ENCODE measurements around the gene PDZD2. TPM values are rescaled to one million over a fixed set of nuclear protein-coding genes. Genes with fewer than 3 reads are reported as not detected.

The PDZD2 gene
- total RNA-seq, 1 donor from 2014 or later = 23.3 TPM

GRCh38 chr5:31867219-31867618 is 228.3 kb downstream of the PDZD2 start:
- H3K36me3 Mint-ChIP-seq (ENCODE audit: unreplicated experiment) = no peaks in the 10 kb centered on the region
- no peak for TF ChIP-seq CTCF (IDR thresholded peaks at IDR 0.05; ENCODE audit: partially characterized antibody, unreplicated experiment)
- peaks cover 3% of the 10 kb centered on the region for H3K27me3 Mint-ChIP-seq (ENCODE audit: unreplicated experiment)
- peaks cover 9% of the 10 kb centered on the region for H3K4me1 Mint-ChIP-seq (ENCODE audit: low read depth, unreplicated experiment)
- H3K4me3 Mint-ChIP-seq (ENCODE audit: unreplicated experiment) = no peak overlapping the region
- no peak overlapping the region for H3K27ac Mint-ChIP-seq (ENCODE audit: unreplicated experiment)
- peaks cover 2% of the 10 kb centered on the region for H3K9me3 Mint-ChIP-seq (ENCODE audit: unreplicated experiment)
- no peak for DNase-seq

GRCh38 chr5:31880449-31880848 is 241.5 kb downstream of the PDZD2 start:
- H3K4me1 Mint-ChIP-seq (ENCODE audit: low read depth, unreplicated experiment) = no peaks in the 10 kb centered on the region
- no peaks in the 10 kb centered on the region for H3K36me3 Mint-ChIP-seq (ENCODE audit: unreplicated experiment)
- no peaks in the 10 kb centered on the region for H3K9me3 Mint-ChIP-seq (ENCODE audit: unreplicated experiment)
- no peak for TF ChIP-seq CTCF (IDR thresholded peaks at IDR 0.05; ENCODE audit: partially characterized antibody, unreplicated experiment)
- DNase-seq = no peak
- H3K27me3 Mint-ChIP-seq (ENCODE audit: unreplicated experiment) = peaks cover 1% of the 10 kb centered on the region
- no peak overlapping the region for H3K4me3 Mint-ChIP-seq (ENCODE audit: unreplicated experiment)
- H3K27ac Mint-ChIP-seq (ENCODE audit: unreplicated experiment) = no peak overlapping the region

DNA sequence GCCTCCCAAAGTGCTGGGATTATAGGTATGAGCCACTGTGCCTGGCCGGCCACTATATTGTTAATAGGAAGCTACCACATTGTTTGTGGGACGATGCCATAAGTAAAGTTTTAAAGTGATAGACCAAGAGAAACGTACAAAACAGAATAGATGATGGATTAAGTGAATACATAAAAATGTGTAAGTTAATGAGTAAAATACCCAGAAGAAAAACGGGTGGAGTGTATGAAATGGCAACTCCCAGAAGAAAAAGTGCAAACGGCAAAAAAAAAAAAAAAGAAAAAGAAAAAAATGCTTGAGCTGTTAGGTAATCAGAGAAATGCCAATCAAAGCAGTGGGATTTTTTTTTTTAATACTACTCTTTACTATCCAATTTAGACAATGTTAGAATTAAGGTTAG is 246.0 kb downstream of the PDZD2 start:
- Mint-ChIP-seq H3K9me3 (ENCODE audit: unreplicated experiment) (no peaks in the 10 kb centered on the region), H3K4me1 (ENCODE audit: low read depth, unreplicated experiment) (peaks cover 11% of the 10 kb centered on the region), H3K4me3 (ENCODE audit: unreplicated experiment) (no peak overlapping the region), H3K36me3 (ENCODE audit: unreplicated experiment) (no peaks in the 10 kb centered on the region), H3K27me3 (ENCODE audit: unreplicated experiment) (peaks cover 1% of the 10 kb centered on the region), H3K27ac (ENCODE audit: unreplicated experiment) (no peak overlapping the region)
- no peak for TF ChIP-seq CTCF (IDR thresholded peaks at IDR 0.05; ENCODE audit: partially characterized antibody, unreplicated experiment)
- no peak for DNase-seq

- TF ChIP-seq CTCF (IDR thresholded peaks at IDR 0.05; ENCODE audit: partially characterized antibody, unreplicated experiment) = no peak
- no peak for DNase-seq
- H3K4me3 Mint-ChIP-seq (ENCODE audit: unreplicated experiment) = no peak overlapping the region
- H3K4me1 Mint-ChIP-seq (ENCODE audit: low read depth, unreplicated experiment) = peaks cover 12% of the 10 kb centered on the region
- no peak overlapping the region for H3K27ac Mint-ChIP-seq (ENCODE audit: unreplicated experiment)
- no peaks in the 10 kb centered on the region for H3K36me3 Mint-ChIP-seq (ENCODE audit: unreplicated experiment)
- no peaks in the 10 kb centered on the region for H3K9me3 Mint-ChIP-seq (ENCODE audit: unreplicated experiment)
- no peaks in the 10 kb centered on the region for H3K27me3 Mint-ChIP-seq (ENCODE audit: unreplicated experiment)
Measured at GRCh38 chr5:31886206-31886605, 247.3 kb downstream of the PDZD2 start.

DNA sequence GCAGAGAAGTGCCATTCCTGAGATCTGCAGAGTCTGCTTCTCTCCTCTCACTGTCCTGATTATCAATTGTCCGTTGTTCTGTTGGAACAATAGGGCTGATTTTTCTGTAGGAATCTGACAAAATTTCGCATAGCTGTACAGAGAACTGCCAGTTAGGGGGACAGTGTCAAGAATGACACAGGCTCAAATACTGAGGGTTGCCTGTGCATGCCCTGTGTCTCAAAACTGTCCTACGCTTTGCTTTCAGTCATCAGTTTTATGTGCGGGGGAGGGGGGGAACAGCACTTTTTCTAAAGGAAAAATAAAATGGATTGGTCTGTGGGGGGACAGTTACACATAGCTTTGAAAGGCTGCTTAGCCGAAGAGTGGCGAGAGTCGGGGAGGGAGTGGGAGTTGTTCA is 248.6 kb downstream of the PDZD2 start:
- no peak for DNase-seq
- H3K27ac Mint-ChIP-seq (ENCODE audit: unreplicated experiment) = no peak overlapping the region
- no peak for TF ChIP-seq CTCF (IDR thresholded peaks at IDR 0.05; ENCODE audit: partially characterized antibody, unreplicated experiment)
- H3K9me3 Mint-ChIP-seq (ENCODE audit: unreplicated experiment) = no peaks in the 10 kb centered on the region
- peaks cover 12% of the 10 kb centered on the region for H3K4me1 Mint-ChIP-seq (ENCODE audit: low read depth, unreplicated experiment)
- no peaks in the 10 kb centered on the region for H3K27me3 Mint-ChIP-seq (ENCODE audit: unreplicated experiment)
- no peak overlapping the region for H3K4me3 Mint-ChIP-seq (ENCODE audit: unreplicated experiment)
- H3K36me3 Mint-ChIP-seq (ENCODE audit: unreplicated experiment) = no peaks in the 10 kb centered on the region

Data from glutamatergic neuron (in vitro differentiated cells).